IPS-NIHi7 (cell line): ENCODE results near the gene LAMA5.

Experiments
- DNase-seq: peaks from one replicate; pipeline ENCODE4 v3.0.0; 2012; ENCODE audit warnings: mixed read lengths; ENCODE audit errors: extremely low spot score

LAMA5 gene

GRCh38 chr20:62305149-62305764 lies 61.9 kb downstream of the LAMA5 start:
- no peak for DNase-seq

- DNase-seq: no peak
Observed at GRCh38 chr20:62304331-62305148, 62.6 kb downstream of the LAMA5 start.

GRCh38 chr20:62303340-62304226 lies 63.5 kb downstream of the LAMA5 start:
- DNase-seq: no peak

- no peak for DNase-seq
Observed at GRCh38 chr20:62303062-62303339, 64.1 kb downstream of the LAMA5 start.

- DNase-seq: peak; percentile 99
Observed at GRCh38 chr20:62302341-62303061, 64.6 kb downstream of the LAMA5 start, which contains the start of gene ADRM1. TSS of gene ADRM1 (plus strand) at chr20:62302997. CDS start at chr20:62303569, 572 bp downstream.

- peak; percentile 93 for DNase-seq
Observed at GRCh38 chr20:62301773-62302340, 65.3 kb downstream of the LAMA5 start.

GRCh38 chr20:62301111-62301668 lies 65.9 kb downstream of the LAMA5 start:
- no peak for DNase-seq

GRCh38 chr20:62300319-62300718 lies 66.8 kb downstream of the LAMA5 start:
- DNase-seq: no peak

GRCh38 chr20:62299666-62300236 lies 67.4 kb downstream of the LAMA5 start:
- DNase-seq: no peak

- DNase-seq: no peak
Observed at GRCh38 chr20:62298577-62299249, 68.4 kb downstream of the LAMA5 start.

GRCh38 chr20:62297449-62298227 lies 69.5 kb downstream of the LAMA5 start:
- DNase-seq: no peak

- no peak for DNase-seq
Observed at GRCh38 chr20:62296724-62297448, 70.2 kb downstream of the LAMA5 start.

- no peak for DNase-seq
Observed at GRCh38 chr20:62294516-62294915, 72.6 kb downstream of the LAMA5 start.

GRCh38 chr20:62293946-62294345 lies 73.2 kb downstream of the LAMA5 start:
- DNase-seq: no peak

- no peak for DNase-seq
Observed at GRCh38 chr20:62293111-62293784, 73.9 kb downstream of the LAMA5 start.

- no peak for DNase-seq
Observed at GRCh38 chr20:62292108-62292507, 75.0 kb downstream of the LAMA5 start.

GRCh38 chr20:62291251-62292066 lies 75.7 kb downstream of the LAMA5 start:
- no peak for DNase-seq
